DOHH2 (cell line): ENCODE measurements around the gene PSENEN.

Experiments
- H3F3A ChIP-seq: fragments of 200-600 bp; sonication (generic), shearing (Covaris generic); 2 replicates; pipeline ENCODE4 v1.6.0; 2016; ENCODE audit warnings: antibody characterized with exemption, mild to moderate bottlenecking; ENCODE audit not compliant: control insufficient read depth, insufficient read depth
- H3K27ac ChIP-seq: fragments of 200-600 bp; sonication (generic); 2 replicates; pipeline ENCODE4 v1.5.1; 2014; ENCODE audit warnings: low read depth, mild to moderate bottlenecking, low read length, moderate library complexity
- H3K27me3 ChIP-seq: fragments of 200-600 bp; sonication (generic); 2 replicates; pipeline ENCODE4 v1.6.1; 2014; ENCODE audit warnings: mild to moderate bottlenecking, low read length, mixed read lengths; ENCODE audit not compliant: control insufficient read depth
- H3K36me3 ChIP-seq: fragments of 200-600 bp; sonication (generic); 2 replicates; pipeline ENCODE4 v1.6.1; 2014; ENCODE audit warnings: mild to moderate bottlenecking, low read length, moderate library complexity, mixed read lengths; ENCODE audit not compliant: control insufficient read depth
- H3K4me1 ChIP-seq: fragments of 200-600 bp; sonication (generic); 2 replicates; pipeline ENCODE4 v1.6.1; 2014; ENCODE audit warnings: mild to moderate bottlenecking, low read length, mixed read lengths; ENCODE audit not compliant: control insufficient read depth
- H3K4me2 ChIP-seq: fragments of 200-600 bp; sonication (generic); 2 replicates; pipeline ENCODE4 v1.6.0; 2014; ENCODE audit warnings: mild to moderate bottlenecking, low read length, moderate library complexity
- H3K4me3 ChIP-seq: fragments of 200-600 bp; sonication (generic); 2 replicates; pipeline ENCODE4 v1.5.1; 2014; ENCODE audit warnings: mild to moderate bottlenecking, low read length, mixed read lengths
- H3K79me2 ChIP-seq: fragments of 200-600 bp; sonication (generic); 2 replicates; pipeline ENCODE4 v1.6.1; 2014; ENCODE audit warnings: mild to moderate bottlenecking, low read length, mixed read lengths; ENCODE audit not compliant: control insufficient read depth
- H3K9me2 ChIP-seq: fragments of 200-600 bp; sonication (generic); replicated peaks from 2 replicates; pipeline ENCODE4 v1.6.1; 2014; ENCODE audit warnings: mild to moderate bottlenecking, low read length, mixed read lengths; ENCODE audit not compliant: control insufficient read depth
- H3K9me3 ChIP-seq: fragments of 200-600 bp; sonication (generic); 2 replicates; pipeline ENCODE4 v1.6.1; 2014; ENCODE audit warnings: antibody characterized with exemption, low read length, mixed read lengths; ENCODE audit not compliant: control insufficient read depth, insufficient read depth
- H4K20me1 ChIP-seq: fragments of 200-600 bp; sonication (generic); 2 replicates; pipeline ENCODE4 v1.6.0; 2014; ENCODE audit warnings: low read depth, mild to moderate bottlenecking, antibody characterized with exemption, low read length, moderate library complexity; ENCODE audit not compliant: control insufficient read depth, insufficient read depth
- CTCF ChIP-seq: fragments of 200-600 bp; sonication (generic); IDR thresholded peaks from one replicate; pipeline ENCODE4 v1.5.1; 2014; ENCODE audit warnings: antibody characterized with exemption, mild to moderate bottlenecking, low read depth, low read length; ENCODE audit not compliant: poor library complexity, severe bottlenecking
- EZH2phosphoT487 ChIP-seq: fragments of 200-600 bp; sonication (generic); IDR thresholded peaks from 2 replicates; pipeline ENCODE4 v1.6.1; 2017; ENCODE audit warnings: borderline replicate concordance, mild to moderate bottlenecking, antibody characterized with exemption, low read length, moderate library complexity, mixed read lengths

The PSENEN gene

GRCh38 chr19:35783469-35784434 lies 38.3 kb downstream of the PSENEN start:
- no peaks in the 10 kb centered on the region for H3K36me3 ChIP-seq
- no peaks in the 10 kb centered on the region for H4K20me1 ChIP-seq
- no peak overlapping the region for H3K4me3 ChIP-seq
- no peaks in the 10 kb centered on the region for H3K27me3 ChIP-seq
- H3F3A ChIP-seq = no peaks in the 10 kb centered on the region
- no peak for TF ChIP-seq CTCF
- no peak for TF ChIP-seq EZH2phosphoT487
- no peaks in the 10 kb centered on the region for H3K79me2 ChIP-seq
- no peak overlapping the region for H3K27ac ChIP-seq
- no peaks in the 10 kb centered on the region for H3K4me1 ChIP-seq
- no peaks in the 10 kb centered on the region for H3K9me3 ChIP-seq
- no peaks in the 10 kb centered on the region for H3K9me2 ChIP-seq
- no peak overlapping the region for H3K4me2 ChIP-seq

- Histone ChIP-seq H3K79me2 (no peaks in the 10 kb centered on the region), H3K4me2 (no peak overlapping the region), H3K36me3 (no peaks in the 10 kb centered on the region), H4K20me1 (no peaks in the 10 kb centered on the region), H3K27ac (no peak overlapping the region), H3K4me1 (no peaks in the 10 kb centered on the region), H3F3A (no peaks in the 10 kb centered on the region), H3K9me3 (no peaks in the 10 kb centered on the region), H3K4me3 (no peak overlapping the region), H3K9me2 (no peaks in the 10 kb centered on the region), H3K27me3 (no peaks in the 10 kb centered on the region)
- no peak for TF ChIP-seq EZH2phosphoT487
- no peak for TF ChIP-seq CTCF
Observed at GRCh38 chr19:35784503-35785338, 39.3 kb downstream of the PSENEN start.

DNA sequence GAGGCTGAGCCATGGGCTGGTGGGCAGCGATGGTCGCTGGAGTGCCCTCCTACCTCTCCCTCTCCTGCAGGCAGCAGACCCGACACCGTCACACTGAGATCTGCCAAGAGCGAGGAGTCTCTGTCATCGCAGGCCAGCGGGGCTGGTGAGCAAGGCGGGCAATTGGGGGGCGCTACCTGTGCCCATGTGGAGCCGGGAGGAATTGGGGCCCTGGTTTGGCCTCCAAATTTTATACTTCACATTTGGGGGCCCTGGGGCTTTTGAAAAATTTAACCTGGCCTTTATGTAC lies 39.8 kb downstream of the PSENEN start:
- H3K36me3 ChIP-seq = no peaks in the 10 kb centered on the region
- H3K79me2 ChIP-seq = no peaks in the 10 kb centered on the region
- H3K27me3 ChIP-seq = no peaks in the 10 kb centered on the region
- no peak overlapping the region for H3K27ac ChIP-seq
- H3F3A ChIP-seq = no peaks in the 10 kb centered on the region
- no peak for TF ChIP-seq CTCF
- no peak for TF ChIP-seq EZH2phosphoT487
- H3K4me2 ChIP-seq = no peak overlapping the region
- no peaks in the 10 kb centered on the region for H3K9me3 ChIP-seq
- H3K4me1 ChIP-seq = no peaks in the 10 kb centered on the region
- no peak overlapping the region for H3K4me3 ChIP-seq
- no peaks in the 10 kb centered on the region for H3K9me2 ChIP-seq
- H4K20me1 ChIP-seq = no peaks in the 10 kb centered on the region
